K562 (cell line): Measurements from ENCODE around the gene PRELID3B. TPM values are rescaled to one million over a fixed set of nuclear protein-coding genes. Genes with fewer than 3 reads are reported as not detected.

Experiments used
- BRF1 ChIP-seq: IDR thresholded peaks from 3 replicates; pipeline ENCODE4 v1.6.1; 2011; ENCODE audit warnings: borderline replicate concordance, mild to moderate bottlenecking; ENCODE audit not compliant: insufficient read length; ENCODE audit errors: extremely low read depth
- DPF2 ChIP-seq: fragments of 450-650 bp; IDR thresholded peaks from 2 replicates; pipeline ENCODE4 v1.6.1; 2016
- EHMT2 ChIP-seq: fragments of 450-650 bp; IDR thresholded peaks from 2 replicates; pipeline ENCODE4 v1.6.1; 2018; ENCODE audit warnings: antibody characterized with exemption
- ELF2 ChIP-seq: fragments of 250-450 bp; sonication (Bioruptor Pico); IDR thresholded peaks from 2 replicates; pipeline ENCODE4 v1.5.0; 2021; ENCODE audit warnings: mild to moderate bottlenecking
- ESRRA ChIP-seq: fragments of 450-650 bp; IDR thresholded peaks from 2 replicates; pipeline ENCODE4 v1.6.1; 2014; ENCODE audit warnings: low read depth, mild to moderate bottlenecking, moderate library complexity, borderline replicate concordance
- ETV1 ChIP-seq: fragments of 450-650 bp; conservative IDR thresholded peaks from 2 replicates; pipeline ENCODE4 v1.6.1; 2016; ENCODE audit warnings: missing genetic modification characterization, control low read depth, low read depth, missing compliant biosample characterization
- HDAC8 ChIP-seq: fragments of 450-650 bp; IDR thresholded peaks from 2 replicates; pipeline ENCODE4 v1.6.1; 2016; ENCODE audit warnings: mild to moderate bottlenecking, missing genetic modification characterization, moderate library complexity, missing compliant biosample characterization
- HMG20A ChIP-seq: fragments of 450-650 bp; formaldehyde crosslinking; conservative IDR thresholded peaks from 2 replicates; pipeline ENCODE4 v1.4.0; 2020; ENCODE audit warnings: mild to moderate bottlenecking, mixed read lengths
- HNRNPUL1 ChIP-seq: fragments of 200-400 bp; formaldehyde crosslinking; IDR thresholded peaks from 2 replicates; pipeline ENCODE4 v1.6.1; 2017; ENCODE audit warnings: low read length
- KAT8 ChIP-seq: fragments of 450-650 bp; IDR thresholded peaks from 2 replicates; pipeline ENCODE4 v1.6.1; 2016; ENCODE audit warnings: low read depth, mild to moderate bottlenecking
- KHSRP ChIP-seq: fragments of 450-650 bp; IDR thresholded peaks from 2 replicates; pipeline ENCODE4 v1.6.1; 2017
- MAFG ChIP-seq: fragments of 450-650 bp; conservative IDR thresholded peaks from 2 replicates; pipeline ENCODE4 v1.6.1; 2016; ENCODE audit warnings: missing genetic modification characterization, missing compliant biosample characterization
- MAFK ChIP-seq: IDR thresholded peaks from 2 replicates; pipeline ENCODE4 v1.6.1; 2011; ENCODE audit warnings: low read length, improper control_type of control experiment
- RBM25 ChIP-seq: fragments of 200-400 bp; formaldehyde crosslinking; IDR thresholded peaks from 2 replicates; pipeline ENCODE4 v1.6.1; 2018; ENCODE audit warnings: low read length, low read depth, moderate library complexity; ENCODE audit not compliant: severe bottlenecking
- RFX1 ChIP-seq: fragments of 450-650 bp; IDR thresholded peaks from 2 replicates; pipeline ENCODE4 v1.6.1; 2016; ENCODE audit warnings: mild to moderate bottlenecking, moderate library complexity
- SIRT6 ChIP-seq: IDR thresholded peaks from one replicate; pipeline ENCODE4 v1.6.1; 2012; ENCODE audit warnings: low read depth, mild to moderate bottlenecking, control low read depth, inconsistent platforms, low read length, moderate library complexity
- SLC30A9 ChIP-seq: fragments of 250-450 bp; sonication (Bioruptor Pico); IDR thresholded peaks from 2 replicates; pipeline ENCODE4 v1.8.0; 2022; ENCODE audit warnings: mild to moderate bottlenecking, moderate library complexity
- TAF7 ChIP-seq: fragments of 450-650 bp; IDR thresholded peaks from 2 replicates; pipeline ENCODE4 v1.6.1; 2016; ENCODE audit warnings: missing genetic modification characterization, missing compliant biosample characterization
- TOE1 ChIP-seq, 2 experiments: fragments of 450-650 bp in 1 of 2; sonication (generic) in 1 of 2; formaldehyde crosslinking in 1 of 2; IDR thresholded peaks; 2 replicates each; pipeline versions ENCODE4 v1.7.1 to v1.8.0; 2016 to 2022; ENCODE audit warnings: borderline replicate concordance in 2 of 2, mild to moderate bottlenecking in 2 of 2, antibody characterized with exemption in 1 of 2, inconsistent platforms in 1 of 2, low read depth in 1 of 2, missing genetic modification reagents in 1 of 2, moderate library complexity in 1 of 2
- YY1 ChIP-seq, 3 experiments: IDR thresholded peaks; 2 replicates each; pipeline ENCODE4 v1.6.1; 2011; ENCODE audit warnings: low read length in 2 of 3, mild to moderate bottlenecking in 2 of 3, moderate library complexity in 2 of 3, borderline replicate concordance in 1 of 3, control low read depth in 1 of 3, low read depth in 1 of 3; ENCODE audit not compliant: insufficient read depth in 3 of 3, insufficient replicate concordance in 2 of 3, control insufficient read depth in 1 of 3, insufficient read length in 1 of 3; ENCODE audit errors: extremely low read depth in 1 of 3
- ZBTB17 ChIP-seq: fragments of 450-650 bp; formaldehyde crosslinking; IDR thresholded peaks from 2 replicates; pipeline ENCODE4 v1.4.0; 2020; ENCODE audit warnings: mild to moderate bottlenecking
- ZC3H11A ChIP-seq: IDR thresholded peaks from 2 replicates; pipeline ENCODE4 v1.6.1; 2012; ENCODE audit warnings: low read depth, low read length, improper control_type of control experiment
- ZNF143 ChIP-seq: sonication (generic); formaldehyde crosslinking; IDR thresholded peaks from 2 replicates; pipeline ENCODE4 v1.9.0; 2022; ENCODE audit warnings: mild to moderate bottlenecking, missing genetic modification reagents
- ZNF23 ChIP-seq: fragments of 250-450 bp; sonication (Bioruptor Pico); IDR thresholded peaks from 2 replicates; pipeline ENCODE4 v1.4.0; 2020; ENCODE audit warnings: mild to moderate bottlenecking
- polyA plus RNA-seq, 8 experiments: library from polyadenylated mRNA; depleted of rRNA in 4 of 8; stranded (reverse) in 5 of 8; unstranded in 3 of 8; fragments of >200 nt; fragmentation: Nextera tagmentation in 2 of 8; fragmentation: Illumina TruSeq in 1 of 8; extraction: Ambion mirVana in 2 of 8; extraction: Trizol in 1 of 8; gene quantifications; 2 replicates each; pipeline versions ENCODE4 v1.2.1 to v1.2.3, GENCODE V29; 2011 to 2014; ENCODE audit warnings: inconsistent platforms in 1 of 8, missing spikeins in 1 of 8
- total RNA-seq, 7 experiments: library from RNA; depleted of rRNA in 6 of 7; stranded (reverse); fragments of >200 nt in 6 of 7; fragmentation: Illumina TruSeq in 2 of 7; extraction: Trizol in 2 of 7; gene quantifications; 2 replicates each; pipeline versions ENCODE4 v1.2.1 to v1.2.3, GENCODE V29; 2011 to 2021; ENCODE audit warnings: low replicate concordance in 1 of 7
- TF ChIP-seq, protein P1 (sequence below): fragments of 450-650 bp; IDR thresholded peaks from 2 replicates; pipeline ENCODE4 v1.6.1; 2016; ENCODE audit warnings: borderline replicate concordance
- TF ChIP-seq, protein P2 (sequence below): fragments of 250-450 bp; sonication (Bioruptor Pico); IDR thresholded peaks from 2 replicates; pipeline ENCODE4 v1.9.0; 2021; ENCODE audit warnings: mild to moderate bottlenecking
- TF ChIP-seq, protein P3 (sequence below): fragments of 450-650 bp; formaldehyde crosslinking; IDR thresholded peaks from 2 replicates; pipeline ENCODE4 v1.4.0; 2020; ENCODE audit warnings: mild to moderate bottlenecking, mixed read lengths

PRELID3B gene
- total and polyA plus RNA-seq, 9 of the 15 experiments (the other 6 are each of a cell fraction or from before 2014, with no cell fraction given), result 77.0 to 186 (median 101) TPM

DNA sequence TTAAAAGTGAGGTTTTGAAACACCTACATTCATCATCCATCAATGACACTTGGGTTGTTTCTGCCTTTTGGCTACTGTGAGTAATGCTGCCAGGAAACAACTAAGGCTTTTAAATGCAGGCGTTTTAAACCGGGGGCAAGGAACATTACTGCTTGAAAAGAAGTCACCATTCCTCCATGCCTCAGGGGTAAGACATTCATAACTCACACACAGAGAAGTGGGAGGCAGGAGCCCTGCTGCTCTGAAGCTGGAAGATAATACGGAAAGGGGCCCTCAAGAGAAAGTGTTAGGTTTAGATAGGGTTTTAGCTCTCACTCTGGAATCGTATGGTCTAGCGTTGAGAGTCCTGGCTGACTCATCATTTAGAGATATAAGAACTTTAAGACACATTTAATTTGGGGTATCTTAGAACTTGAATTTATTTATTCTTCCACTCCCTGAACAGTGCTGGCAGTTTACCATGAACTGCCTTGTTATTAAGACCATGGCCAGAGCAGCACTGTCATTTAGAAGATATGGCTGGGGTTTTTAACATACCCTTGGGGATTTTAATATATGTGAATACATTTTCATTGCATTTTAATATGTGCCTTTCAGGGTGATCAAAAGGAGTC lies 21.5 kb downstream of the PRELID3B start (continued):
- TF ChIP-seq RFX1 (peak; percentile 6; the same call in 1 of the 2 replicates), MAFK (peak; percentile 81), ZNF143 (CRISPR knock-in tag) (no peak), BRF1 (no peak), KAT8 (no peak), ELF2 (CRISPR knock-in tag) (peak; percentile 51; the same call in 1 of the 2 replicates), ETV1 (tag) (0 out of 2 replicates have a peak, but pooled peaks have one; percentile 28), TOE1 (IDR thresholded peaks at IDR 0.05; ENCODE audit: borderline replicate concordance) (peak; percentile 57; the same call in 1 of the 2 replicates), TOE1 (CRISPR knock-in tag; IDR thresholded peaks at IDR 0.05; ENCODE audit: borderline replicate concordance, low read depth) (no peak), KHSRP (peak; percentile 76; the same call in 1 of the 2 replicates), EHMT2 (no peak), DPF2 (peak; percentile 100), HDAC8 (tag) (no peak), HNRNPUL1 (no peak), ZC3H11A (no peak), MAFG (tag) (peak; percentile 89), SIRT6 (no peak), ESRRA (no peak), RBM25 (no peak), ZNF23 (CRISPR knock-in tag) (no peak), HMG20A (CRISPR knock-in tag) (no peak), SLC30A9 (CRISPR knock-in tag) (no peak), ZBTB17 (CRISPR knock-in tag) (0 out of 2 replicates have a peak, but pooled peaks have one; percentile 56), TAF7 (no peak), YY1 (IDR thresholded peaks at IDR 0.05; ENCODE audit: borderline replicate concordance in 1 of 3, control insufficient read depth in 1 of 3, extremely low read depth in 1 of 3, insufficient read depth in 3 of 3, insufficient read length in 1 of 3, insufficient replicate concordance in 2 of 3, low read depth in 1 of 3, low read length in 2 of 3) (peak in 1 of 3 experiments; percentile 68)
- TF ChIP-seq, protein P1, sequence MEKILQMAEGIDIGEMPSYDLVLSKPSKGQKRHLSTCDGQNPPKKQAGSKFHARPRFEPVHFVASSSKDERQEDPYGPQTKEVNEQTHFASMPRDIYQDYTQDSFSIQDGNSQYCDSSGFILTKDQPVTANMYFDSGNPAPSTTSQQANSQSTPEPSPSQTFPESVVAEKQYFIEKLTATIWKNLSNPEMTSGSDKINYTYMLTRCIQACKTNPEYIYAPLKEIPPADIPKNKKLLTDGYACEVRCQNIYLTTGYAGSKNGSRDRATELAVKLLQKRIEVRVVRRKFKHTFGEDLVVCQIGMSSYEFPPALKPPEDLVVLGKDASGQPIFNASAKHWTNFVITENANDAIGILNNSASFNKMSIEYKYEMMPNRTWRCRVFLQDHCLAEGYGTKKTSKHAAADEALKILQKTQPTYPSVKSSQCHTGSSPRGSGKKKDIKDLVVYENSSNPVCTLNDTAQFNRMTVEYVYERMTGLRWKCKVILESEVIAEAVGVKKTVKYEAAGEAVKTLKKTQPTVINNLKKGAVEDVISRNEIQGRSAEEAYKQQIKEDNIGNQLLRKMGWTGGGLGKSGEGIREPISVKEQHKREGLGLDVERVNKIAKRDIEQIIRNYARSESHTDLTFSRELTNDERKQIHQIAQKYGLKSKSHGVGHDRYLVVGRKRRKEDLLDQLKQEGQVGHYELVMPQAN, result no peak
- TF ChIP-seq, protein P2, sequence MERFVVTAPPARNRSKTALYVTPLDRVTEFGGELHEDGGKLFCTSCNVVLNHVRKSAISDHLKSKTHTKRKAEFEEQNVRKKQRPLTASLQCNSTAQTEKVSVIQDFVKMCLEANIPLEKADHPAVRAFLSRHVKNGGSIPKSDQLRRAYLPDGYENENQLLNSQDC (CRISPR knock-in tag), result no peak
- TF ChIP-seq, protein P3, sequence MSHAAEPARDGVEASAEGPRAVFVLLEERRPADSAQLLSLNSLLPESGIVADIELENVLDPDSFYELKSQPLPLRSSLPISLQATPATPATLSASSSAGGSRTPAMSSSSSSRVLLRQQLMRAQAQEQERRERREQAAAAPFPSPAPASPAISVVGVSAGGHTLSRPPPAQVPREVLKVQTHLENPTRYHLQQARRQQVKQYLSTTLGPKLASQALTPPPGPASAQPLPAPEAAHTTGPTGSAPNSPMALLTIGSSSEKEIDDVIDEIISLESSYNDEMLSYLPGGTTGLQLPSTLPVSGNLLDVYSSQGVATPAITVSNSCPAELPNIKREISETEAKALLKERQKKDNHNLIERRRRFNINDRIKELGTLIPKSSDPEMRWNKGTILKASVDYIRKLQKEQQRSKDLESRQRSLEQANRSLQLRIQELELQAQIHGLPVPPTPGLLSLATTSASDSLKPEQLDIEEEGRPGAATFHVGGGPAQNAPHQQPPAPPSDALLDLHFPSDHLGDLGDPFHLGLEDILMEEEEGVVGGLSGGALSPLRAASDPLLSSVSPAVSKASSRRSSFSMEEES (CRISPR knock-in tag), result no peak
